HG03196 (cell line): ENCODE results near the gene RGS5.

Source experiments
- ATAC-seq: cut with Tn5 transposase; IDR thresholded peaks from one replicate; pipeline ENCODE4 v1.9.1; 2021; ENCODE audit not compliant: unreplicated experiment

RGS5 gene

DNA sequence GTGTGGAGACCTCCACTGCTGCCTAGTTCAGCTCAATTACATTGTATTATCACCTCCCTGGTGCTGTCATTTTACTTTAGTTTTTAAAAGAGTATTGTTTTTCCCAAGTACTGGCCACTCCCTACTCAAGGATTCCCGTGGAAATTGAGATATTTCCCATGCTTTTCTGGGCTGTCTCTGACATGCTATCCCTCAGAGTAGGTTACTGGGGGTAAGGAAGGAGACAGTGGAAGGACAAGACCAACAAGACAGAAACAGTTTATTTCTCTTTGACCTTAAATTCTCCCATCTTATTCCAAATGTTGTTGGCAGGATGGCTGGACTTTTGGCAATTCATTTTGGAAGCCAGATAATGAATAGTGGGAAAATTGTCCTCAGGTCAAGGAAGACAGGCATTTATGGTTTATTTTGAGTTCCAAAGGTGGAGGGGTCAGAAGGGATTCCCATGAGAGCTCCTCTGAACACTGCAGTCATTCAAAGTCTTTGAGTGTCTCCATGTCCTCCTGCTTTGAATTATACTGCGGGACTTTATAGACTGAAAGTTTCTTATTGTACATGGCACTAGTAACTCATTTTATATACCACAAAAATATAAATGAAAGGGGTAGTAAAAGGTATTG lies 20.3 kb downstream of the RGS5 start:
- no peak for ATAC-seq

DNA sequence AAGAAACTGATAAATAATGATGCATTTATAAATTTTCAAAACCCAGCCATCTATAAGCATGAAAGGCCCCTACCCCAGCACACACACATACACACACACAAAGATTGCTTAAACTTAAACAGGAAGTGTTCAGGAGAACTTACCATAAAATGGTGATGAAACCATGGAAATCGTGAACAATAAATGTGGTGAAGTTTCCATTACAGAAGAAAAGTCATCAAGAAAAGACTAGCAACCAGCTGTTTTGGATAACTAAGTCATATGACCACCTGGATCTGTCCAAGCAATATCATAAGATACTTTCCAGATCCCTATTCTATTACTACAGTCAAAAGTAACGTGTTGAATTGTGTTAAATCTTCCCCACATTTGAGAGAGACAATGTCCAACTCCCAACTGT lies 24.1 kb downstream of the RGS5 start:
- no peak for ATAC-seq

DNA sequence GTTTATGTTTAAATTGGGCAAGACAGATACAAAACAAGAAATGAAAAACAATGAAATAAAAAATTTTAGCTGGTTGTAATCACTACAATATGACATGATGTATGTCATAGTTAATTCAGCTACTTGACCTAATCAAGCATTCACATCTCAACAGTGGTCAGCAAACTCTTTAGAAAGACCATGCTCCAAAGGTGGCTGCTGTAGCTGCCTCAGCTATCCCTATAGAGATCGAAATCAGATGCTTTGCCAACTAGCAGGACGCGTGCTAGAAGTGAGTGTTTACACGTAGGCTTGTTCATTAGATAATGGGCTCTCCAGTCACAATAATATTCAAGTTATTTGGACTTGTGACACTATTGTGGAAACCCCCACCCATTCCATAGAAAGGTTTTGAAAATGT lies 25.9 kb downstream of the RGS5 start:
- no peak for ATAC-seq

DNA sequence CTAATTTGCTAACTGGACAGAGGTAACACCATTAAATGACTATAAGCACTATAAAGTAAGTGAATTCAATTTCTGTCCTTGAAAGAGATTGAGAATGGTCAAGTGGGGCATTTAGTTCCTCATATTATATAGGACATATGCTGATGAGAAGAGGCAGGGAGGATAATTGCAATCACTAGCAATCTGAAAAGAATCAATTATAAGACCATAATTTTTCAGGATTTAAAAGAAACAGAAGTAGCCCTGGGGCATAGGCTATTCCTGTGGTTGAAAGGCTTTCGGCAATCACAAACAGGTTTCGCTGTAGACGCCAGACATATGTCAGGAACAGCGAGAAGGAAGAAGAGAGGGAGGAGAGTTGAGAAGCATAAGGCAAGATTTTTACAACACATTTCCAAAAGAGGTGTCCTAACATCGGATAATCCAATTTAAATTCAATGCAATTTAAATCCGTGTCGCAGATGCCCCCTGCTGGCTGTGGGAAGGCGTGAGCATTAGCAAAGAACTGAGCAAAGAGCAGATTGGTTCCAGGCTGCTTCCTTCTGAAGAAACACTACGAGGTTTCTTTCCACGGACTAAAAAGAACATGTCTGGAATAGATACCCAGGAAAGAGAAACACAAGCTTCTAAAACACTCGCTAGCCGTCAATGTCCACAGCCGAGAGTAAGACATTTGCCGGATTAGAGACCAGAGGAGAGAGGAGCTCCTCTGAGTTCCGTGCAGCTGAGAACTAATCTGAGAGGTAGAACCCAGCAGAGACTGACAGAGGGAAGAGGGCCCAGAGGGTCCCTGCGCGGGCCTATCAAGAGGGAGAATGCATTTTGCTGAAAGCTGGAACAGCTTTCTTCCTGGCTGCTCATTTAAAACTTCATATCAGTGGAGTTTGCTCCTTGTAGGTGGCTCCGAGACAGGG lies 27.9 kb downstream of the RGS5 start:
- no peak for ATAC-seq

DNA sequence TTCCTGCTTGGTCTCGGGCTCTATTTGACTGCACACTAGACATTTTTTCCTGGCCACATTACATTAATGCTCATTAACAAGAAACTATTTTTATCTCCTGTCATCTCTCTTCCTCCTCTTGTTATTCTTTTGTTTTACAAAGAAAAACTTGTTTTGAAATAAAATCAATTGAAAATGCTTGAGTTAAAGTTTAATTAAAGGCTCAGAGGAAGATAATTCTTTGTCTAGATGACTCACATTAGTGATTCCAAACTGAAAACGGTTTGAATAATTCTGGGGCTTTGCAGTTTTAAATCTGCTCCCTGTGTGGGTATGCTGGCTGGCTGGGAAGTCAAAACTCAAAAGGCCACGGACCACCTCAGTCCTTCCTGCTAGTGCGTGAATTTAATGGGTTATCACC lies 29.6 kb downstream of the RGS5 start:
- ATAC-seq = no peak

DNA sequence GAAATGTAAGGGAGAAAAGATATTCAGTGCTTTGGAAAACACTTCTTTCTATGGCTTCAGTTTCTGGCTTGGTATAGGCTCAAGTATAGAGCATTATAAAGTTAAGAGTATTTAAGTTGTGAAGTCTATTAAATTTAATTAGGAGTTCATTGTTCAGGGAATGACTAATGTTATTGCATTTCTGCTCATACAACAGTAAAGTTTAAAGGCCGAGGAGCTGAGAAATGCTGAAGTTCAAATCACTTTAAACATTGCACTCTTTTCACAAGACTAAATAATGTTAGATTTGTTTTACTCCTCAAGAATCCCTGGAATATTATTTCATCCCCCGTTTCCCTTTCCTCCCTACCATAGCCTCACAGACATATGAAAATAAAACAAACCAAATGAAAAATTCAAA lies 30.1 kb downstream of the RGS5 start:
- ATAC-seq = no peak

DNA sequence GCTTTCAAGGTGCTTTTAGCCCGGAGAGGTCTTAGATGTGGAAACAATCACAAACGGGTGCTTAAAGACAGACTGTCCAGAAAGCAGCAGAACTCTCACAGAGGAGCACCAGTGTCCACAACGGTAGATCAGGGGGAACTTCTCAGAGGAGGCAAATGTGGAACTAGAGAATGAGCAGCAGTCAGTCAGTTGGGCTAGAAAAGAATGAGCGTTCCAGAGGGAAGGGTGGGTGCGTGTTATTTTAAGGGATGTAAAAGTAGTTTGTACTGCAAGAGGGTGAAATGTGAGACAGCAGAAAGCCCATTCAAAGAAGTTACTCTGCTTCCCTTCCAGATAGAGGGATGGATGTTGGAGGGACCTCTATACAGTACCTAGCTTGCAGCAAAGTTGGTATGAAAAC lies 30.9 kb downstream of the RGS5 start:
- ATAC-seq = no peak

DNA sequence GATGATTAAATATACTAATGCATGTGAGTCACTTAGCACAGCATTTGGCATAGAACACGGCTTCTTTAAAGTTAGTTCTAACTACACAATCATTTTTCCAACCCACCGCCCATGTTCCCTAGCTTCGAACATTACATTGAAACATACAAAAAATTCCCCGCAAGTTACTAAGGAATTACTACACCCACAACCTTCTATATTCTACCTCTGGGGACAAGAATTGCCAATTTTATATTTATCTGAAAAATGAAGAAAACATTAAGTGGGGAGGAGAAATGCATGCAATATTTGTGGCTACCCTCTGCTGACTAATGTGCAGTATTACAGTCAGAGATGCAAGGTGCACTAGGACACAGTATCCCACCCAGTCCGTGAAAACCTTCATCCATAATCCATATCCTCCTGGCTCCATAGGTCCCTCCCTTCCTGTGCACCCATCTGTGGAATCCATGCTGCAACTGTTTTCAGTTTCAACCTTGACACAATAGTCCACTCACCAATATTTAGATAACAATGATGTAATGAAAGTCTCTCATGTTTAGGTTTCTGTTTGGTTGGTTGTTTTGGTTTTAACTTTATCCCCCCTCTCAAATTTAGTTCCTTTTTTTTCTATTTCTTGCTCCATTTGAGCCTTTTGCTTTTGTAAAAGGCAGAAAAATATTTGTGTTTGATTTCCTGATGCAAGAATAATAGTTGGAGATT lies 31.6 kb downstream of the RGS5 start:
- ATAC-seq = no peak

DNA sequence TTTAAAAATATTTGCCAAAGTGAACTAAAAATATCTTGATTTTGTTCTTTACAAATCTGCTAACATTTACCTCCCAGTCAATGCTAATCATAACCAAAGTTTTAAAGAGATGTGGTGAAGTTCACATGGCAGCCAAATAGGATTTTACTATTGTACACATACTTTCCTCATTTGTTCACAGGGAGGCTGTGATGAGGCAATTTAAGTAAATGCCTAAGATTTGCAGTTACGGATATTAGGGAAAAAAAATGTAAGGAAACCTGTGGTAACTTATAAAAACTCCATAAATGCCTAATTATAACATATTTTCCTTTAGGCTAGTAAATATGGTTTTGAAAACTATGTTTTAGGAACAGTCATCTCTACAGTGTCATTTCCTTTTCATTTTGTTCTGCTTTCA lies 32.4 kb downstream of the RGS5 start:
- ATAC-seq = no peak

DNA sequence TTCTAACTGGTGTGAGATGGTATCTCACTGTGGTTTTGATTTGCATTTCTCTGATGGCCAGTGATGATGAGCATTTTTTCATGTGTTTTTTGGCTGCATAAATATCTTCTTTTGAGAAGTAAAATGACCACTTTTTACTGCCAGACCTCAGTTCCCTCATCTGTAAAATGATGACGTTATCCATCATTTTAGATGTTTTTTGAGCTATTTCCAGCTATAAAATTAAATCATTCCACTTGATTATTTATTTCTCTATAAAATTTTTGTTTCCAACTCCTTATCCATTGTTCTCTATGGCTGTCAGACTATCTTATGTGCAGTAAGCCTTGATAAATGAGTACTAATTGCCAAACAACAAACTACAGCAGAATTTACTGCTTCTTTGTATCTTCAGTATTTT lies 33.2 kb downstream of the RGS5 start:
- ATAC-seq = no peak

DNA sequence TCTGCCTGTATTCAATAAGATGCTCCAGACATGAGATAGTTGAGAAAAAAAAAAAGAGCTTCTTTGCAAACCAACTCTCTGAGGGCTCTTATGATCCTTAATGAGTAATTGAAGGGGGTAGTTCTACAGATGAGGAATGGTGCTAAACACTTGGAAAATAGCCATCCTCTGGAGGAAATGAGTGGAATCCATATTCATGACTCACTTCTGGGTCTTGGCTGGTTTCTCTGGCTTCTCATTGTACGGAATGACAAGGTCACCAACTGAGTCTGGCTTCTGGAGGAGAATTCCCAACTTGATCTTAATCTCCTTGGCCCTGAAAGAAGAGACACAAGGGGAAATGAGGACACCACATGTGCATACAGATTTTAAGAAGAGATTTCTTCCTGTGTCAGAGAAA lies 34.7 kb downstream of the RGS5 start:
- no peak for ATAC-seq

DNA sequence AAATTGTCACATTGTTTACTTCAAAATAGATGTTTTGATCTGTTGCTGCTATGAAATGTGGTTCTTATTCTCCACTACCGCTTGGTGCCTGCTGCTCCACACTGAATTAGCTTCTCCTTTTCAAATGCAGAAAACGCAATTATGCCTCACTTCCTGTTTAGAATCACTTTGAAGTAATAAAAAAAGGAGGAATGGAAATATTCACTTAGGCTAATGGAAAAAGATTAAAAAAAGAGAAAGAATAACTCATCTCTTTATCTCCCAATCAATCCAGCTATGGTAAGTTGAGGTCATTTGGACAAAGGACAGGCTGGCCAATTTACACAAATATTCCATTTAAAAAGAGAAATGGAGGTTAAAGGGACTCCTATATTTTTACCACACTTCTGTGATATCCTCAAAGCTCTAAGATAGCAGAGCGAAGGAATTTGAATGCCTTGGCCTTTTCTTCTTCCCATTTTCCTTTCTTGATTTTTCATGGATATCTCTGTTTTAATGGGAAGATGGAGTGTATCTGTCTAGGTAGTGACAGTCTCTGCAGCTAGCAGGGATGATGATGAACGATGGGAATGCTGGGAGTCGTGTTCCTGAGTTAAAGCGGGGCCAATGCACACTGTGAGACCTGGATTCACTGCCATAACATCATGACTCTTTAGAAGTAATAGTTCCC lies 35.7 kb downstream of the RGS5 start:
- ATAC-seq = no peak

DNA sequence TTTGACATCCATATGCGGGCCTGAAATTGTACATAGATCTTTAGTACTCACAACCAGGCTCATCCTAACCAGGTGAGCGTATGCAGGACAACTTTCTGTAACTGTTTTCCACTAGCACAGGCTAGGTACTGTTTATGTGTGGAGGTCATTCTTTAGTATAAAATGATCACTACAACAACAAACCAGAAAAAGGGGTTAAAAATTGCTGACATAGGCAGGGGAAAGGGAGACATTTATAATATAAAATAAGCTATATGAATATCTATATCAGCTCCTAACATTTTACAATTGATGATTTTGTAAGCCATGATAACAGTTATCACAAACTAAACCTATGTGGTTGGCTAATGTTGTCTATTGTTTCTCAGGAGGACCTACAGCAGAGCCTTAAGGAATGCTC lies 37.6 kb downstream of the RGS5 start:
- ATAC-seq = no peak

DNA sequence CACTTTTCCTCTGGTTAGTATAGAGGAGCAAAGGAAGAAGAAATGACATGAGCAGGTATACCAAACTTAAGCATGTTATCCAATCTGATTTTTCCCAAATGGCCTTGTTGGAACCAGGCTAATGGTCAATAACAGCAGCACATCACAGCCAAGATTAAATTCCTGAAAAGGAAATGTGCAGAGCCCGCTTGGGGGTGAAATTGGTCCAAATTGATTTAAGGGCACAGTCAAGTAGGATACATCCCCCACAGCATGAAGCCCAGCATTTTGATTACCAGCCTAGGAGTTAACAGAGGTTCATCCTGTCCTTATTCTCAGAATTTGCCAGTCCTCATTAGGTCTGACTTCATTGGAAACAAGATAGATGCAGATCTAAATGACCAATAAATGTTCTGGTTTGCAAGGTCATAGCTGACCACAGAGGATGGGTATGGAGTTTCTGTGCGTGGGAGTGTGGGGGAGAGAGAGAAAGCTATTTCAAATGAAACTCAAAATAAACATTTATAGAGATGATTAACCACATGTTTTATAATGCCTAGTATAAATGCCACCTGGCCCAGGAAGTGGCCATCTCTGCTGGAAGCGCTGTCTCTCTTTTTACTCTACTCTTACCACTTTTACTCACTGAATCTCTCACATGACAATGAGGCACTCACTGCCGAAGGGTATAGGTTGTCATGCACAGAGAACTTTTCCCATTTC lies 38.7 kb downstream of the RGS5 start:
- no peak for ATAC-seq

DNA sequence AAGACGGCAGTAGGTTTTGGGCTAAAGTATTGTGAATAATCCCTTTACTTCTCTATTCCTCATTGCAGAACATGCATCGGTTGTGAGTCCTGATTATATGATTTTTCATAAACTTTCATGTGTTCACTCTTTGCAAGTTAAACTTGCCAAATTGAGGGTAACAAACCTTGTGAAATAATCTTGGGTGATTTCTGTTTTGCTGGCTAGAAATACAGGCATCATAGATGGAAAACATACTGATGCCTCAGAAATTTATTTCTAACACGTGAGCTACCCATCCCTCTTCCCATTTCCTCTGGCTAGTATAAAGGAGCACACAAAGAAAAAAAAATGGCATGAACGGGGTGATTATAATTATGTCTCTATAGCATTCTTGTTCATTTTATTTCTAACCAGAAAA lies 39.6 kb downstream of the RGS5 start:
- no peak for ATAC-seq

DNA sequence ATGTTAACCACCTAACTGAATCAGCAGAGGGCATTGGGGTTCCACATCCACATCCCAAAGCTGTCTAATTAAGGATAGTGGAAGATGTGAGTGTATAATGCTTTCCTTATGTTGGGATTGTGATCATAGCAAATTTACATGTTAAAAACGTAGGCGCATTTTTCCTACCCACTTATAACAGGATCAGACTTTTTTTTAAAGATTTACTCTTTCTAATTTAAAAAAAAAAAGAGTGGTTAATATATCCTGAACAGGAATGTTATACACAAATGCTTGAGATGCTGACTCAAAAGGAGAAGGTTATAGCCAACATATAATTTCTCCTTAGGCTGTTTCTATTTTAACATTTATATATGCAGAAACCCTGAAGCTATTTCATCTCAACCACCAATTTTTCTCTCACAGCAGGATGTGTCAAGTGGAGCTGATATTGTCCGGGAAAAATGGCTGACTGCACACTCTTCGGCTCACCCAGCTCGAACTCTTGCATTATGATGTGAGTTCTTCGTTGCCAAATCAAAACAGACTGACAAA lies 40.3 kb downstream of the RGS5 start:
- no peak for ATAC-seq

DNA sequence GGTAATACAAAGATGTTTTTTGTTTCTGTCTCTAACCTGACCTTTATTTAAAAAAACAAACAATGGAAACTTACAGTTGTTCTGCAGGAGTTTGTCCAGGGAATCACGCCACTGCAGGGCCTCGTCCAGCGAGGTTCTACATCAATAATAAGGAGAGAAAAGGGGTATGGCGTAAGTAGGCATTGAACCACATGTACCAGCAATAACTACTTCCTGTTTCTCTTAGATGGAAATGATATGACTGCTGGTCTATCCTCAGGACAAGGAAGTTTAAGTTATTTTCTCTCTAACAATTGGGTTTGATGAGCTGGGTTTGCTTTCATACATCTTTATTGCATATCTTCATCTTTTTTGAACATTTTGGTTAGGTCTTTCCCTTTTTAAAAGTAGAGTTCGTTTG lies 40.9 kb downstream of the RGS5 start:
- no peak for ATAC-seq

DNA sequence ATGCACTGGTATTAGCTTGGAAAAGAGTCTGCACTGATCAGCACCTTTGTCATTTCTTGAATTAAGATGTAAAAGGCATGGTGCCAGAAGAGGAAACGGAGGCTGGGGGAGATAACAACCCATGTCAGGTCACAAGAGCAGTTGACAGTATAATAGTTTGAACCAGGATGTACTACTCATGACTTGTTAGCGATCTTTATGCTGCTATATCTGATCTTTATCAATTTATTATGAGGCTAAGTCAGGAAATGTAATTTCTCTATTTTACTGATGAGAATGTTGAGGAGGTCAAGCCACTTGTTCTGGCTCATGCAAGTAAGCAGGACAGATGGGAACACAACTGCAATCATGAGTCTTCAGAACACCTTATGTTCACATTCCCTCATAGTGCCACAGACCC lies 41.4 kb downstream of the RGS5 start:
- ATAC-seq = no peak

DNA sequence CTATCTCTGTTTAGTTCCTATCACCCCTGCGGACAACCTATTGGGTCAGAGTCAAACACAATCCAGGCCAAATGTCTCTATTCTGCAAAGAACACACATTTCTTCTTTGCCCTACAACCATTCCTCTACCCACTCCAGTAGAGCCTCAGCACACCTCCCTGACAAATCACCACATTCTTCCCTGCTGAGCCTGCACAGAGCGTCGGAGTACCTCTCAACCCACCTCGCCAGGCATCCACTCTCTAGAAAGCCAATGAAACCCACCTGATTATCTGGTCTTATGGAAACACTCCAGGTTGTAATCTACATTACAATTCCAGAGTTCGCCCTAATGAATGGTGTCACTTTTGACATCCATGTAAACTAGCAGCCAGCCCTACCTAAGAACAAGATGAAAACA lies 47.1 kb downstream of the RGS5 start:
- ATAC-seq = no peak

DNA sequence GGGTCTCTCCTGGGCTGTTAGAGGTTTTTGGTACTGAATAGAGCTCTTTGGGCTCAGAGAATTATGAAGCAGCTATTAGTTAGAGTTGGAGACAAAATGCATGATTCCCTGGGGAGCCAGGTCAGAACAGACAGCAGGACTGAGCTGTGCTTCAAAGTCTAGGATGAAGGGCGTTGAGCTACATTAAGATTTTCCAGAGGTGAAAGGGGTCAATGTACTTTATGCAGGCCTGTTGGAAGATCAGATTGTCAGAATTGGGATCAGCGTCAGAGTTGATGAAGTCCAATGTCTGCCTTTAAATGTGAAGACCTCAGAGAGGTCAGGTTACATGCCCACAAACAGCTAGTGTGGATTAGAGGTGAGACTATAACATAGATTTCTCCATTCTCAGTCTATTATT lies 53.8 kb downstream of the RGS5 start:
- ATAC-seq = no peak

DNA sequence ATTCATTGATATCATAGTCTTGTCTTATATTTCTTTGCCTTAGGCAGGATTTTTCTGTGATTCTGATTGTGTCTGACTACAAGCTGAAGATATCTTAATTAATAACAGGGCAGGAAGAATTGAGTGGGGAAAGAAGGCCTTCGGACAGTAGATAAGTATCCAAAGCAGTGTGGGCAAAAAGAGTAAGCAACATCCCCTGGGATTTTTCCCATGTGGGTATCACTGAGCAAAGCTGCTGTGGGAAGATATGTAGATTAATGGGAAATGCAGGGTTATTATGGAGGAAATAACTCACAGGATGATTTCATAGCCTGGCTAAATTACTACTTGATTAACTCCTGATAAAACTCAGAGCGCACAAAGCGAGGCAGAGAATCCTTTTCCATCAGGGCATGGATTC lies 55.7 kb downstream of the RGS5 start:
- no peak for ATAC-seq
